NCI-H748 (cell line): Measurements from ENCODE around the gene STXBP5.
A peak's percentile ranks its signal among the peaks of the same experiment; 100 is the strongest.

Experiments
- DNase-seq: peaks from one replicate; lab custom pipeline; 2025; ENCODE audit not compliant: unreplicated experiment; lab: John Stamatoyannopoulos, UW

The STXBP5 gene

DNA sequence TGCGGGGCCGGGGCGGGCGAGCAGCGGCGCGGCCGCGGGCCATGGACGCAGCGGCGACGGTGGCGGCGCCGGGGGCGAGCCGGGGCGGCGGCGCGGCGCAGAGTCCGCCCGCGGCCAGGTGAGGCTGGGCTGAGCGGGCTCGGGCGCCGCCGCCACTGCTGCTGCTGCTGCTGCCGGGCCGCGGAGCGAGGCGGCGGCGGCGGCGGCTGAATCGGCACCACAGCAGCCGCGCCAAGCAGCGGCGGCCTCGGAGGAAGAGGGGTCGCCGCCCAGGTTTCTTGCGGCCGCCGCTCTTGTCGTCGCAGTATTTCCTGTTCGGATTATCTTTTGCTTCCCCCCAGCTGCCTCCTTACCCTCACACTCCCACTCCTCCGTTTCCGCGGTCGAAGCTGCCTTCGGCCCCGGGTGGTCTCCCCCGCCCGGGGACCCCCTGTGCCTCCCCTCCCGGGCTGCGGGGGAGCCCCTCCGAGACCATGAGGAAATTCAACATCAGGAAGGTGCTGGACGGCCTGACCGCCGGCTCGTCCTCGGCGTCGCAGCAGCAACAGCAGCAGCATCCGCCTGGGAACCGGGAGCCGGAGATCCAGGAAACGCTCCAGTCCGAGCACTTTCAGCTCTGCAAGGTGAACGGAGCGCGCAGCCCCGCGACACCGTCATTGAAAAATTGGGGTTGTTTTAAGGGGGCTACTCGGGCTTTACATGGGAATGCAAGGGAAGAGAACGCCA, at the start of gene STXBP5:
Gene STXBP5 (plus strand): TSS at position 358 of the 726 bp plus-strand sequence. CDS start 116 bp downstream, at position 474.
- DNase-seq = peak; percentile 75

DNA sequence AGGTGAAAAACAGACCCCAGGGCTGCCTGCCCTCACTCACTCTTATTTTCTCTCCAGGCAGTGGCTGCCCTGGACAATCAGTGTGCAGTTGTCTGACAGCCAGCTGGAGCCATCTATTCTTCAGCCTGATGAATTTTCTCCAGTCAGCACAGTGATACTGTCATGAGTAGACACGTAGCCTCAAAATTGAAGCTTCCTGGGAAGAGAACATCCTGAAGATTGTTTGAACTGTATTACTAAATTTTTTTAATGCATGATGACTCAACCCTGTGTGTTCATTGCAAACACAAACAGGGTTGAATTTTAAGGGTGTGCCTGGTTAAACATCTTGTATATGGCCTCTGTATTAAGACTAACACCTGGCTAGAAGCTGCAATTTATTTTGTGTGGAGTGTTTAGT, 49.8 kb upstream of the STXBP5 start:
- DNase-seq = peak; percentile 98

DNA sequence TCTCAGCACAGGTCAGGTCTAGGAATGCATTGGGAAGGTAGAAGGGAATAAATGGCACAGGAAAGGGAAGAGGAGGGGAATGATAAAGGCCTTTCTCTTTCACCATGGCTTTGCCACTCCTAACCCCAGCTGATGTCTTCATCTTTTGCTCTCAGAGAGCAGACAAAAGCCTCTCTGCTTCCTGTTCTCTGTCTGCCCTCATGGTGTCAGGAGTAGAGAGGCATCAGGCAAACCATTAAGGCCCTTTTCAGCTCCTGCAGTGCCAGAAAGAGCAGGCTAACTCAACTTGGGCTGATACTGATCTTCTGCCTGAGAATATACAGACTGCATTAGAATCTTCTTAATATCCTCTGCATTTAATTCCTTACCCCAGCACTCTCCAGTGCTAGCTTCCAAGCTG, 48.0 kb upstream of the STXBP5 start:
- DNase-seq = peak; percentile 59

DNA sequence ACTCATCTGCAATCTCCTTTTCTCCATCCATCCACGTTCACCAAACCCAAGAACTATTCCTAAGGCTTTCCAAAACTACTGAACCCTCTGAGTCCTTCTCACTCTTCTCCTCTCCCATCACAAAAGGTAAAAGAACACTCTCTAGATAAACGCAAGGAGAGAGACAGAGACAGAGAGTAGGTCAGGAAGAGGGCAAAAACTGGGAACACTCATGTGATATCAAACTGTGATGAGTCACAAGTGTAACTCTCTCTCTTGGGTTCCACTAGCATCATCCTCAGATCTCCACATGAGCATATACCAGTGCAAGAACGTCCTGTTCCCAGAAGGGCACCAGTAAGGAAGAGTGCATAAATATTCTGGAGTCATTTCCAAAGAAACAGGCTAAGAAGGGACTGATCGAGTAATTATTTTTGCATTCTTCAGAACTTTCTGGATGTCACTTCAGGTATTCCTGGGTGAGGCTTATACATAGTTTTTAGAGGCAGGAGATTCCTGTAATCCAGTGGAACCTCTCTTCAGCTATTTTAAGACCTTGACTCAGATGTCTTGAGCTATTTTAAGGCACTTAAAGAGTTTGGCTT, 47.3 kb upstream of the STXBP5 start:
- no peak for DNase-seq

DNA sequence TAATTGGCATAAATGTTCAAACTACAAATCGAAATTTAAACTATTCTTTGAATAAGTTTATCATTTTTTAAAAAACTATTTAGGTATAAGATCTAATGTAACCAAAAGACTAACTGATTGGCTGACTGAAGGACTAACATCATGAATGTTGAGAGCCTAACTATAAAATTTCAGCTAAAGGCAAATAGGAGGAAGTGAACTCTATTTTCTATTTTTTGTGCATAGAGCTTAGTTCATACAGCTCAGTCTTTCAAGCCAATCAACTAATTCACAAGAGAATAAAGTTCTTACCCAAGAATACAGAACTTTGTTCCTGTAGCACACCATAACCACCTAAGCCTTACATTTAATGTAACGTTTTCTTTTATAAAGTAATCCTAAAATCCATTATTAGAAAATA, 46.3 kb upstream of the STXBP5 start:
- DNase-seq = no peak

DNA sequence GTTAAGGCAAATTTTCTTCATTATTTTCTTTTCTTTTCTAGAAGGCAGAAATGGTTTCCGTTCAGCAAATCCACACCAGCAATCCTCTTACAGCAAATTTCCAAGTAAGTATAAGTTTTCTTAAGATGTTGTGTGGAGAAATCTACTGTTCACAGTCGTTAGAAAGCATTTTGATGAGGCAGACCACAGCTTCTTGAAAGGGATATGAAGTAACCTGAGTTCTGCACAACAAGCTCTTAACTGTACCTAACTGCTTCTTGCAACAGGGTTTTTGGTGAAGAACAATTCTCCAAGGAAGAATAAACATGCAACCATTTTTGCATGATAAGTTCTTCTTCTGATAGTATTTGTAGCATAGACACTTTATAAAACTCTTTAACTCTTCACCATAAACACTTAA, 45.3 kb upstream of the STXBP5 start:
- DNase-seq = no peak

DNA sequence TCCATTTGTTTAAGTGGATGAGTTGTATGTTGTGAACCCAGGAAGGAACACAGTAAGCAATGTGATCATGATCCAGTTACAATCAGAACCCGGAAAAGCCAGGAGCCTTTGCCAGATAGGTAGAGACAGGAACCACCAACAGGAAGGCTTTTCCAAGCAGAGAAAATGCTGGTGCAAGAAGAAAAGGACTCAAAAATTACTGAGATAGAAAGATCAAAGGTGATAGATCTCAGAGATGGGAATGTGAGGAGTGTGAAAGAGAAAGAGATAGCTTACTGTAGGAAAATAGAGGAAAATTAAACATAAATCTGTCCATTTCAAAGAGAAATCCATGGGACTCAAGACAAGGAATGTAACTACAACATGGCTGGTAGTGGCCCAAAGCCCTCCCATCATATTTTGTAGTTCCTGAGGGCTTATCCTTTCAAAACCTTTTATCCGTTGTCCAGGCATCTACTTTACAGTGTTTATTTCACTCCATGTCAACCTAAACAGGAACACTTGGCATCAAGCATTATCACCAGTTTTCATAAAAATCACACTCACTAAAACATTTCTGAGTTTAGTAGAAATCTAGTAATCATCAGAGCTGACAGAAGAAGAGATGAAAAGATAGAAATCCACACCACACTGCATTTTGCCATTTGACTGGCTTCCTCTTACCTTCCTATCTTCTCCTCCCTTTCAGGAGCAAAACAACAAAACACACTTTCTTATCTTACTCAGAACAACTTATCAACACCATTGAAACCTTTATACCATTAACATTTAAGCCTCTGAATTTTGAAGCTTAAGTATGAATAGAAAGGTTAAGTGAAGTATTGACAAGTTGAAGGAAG, 44.5 kb upstream of the STXBP5 start:
- DNase-seq = no peak

DNA sequence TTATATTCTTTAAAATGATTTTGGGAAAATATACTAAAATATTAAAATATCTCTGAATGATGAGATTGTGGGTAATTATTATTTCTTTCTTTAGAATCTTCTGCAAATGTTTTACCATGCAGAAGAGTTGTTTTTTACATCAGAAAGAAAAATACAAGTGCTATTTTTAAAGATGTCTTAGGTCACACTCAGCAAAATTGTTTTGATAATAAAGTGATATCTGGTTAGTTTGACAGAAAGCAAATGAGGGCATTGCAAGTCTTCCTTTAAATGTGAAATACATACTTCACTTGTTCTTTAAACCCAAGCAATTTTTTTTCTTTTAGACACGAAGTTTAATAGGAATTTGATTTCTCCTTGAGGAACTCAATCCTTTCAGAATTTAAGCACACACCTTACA, 43.6 kb upstream of the STXBP5 start:
- DNase-seq = no peak

DNA sequence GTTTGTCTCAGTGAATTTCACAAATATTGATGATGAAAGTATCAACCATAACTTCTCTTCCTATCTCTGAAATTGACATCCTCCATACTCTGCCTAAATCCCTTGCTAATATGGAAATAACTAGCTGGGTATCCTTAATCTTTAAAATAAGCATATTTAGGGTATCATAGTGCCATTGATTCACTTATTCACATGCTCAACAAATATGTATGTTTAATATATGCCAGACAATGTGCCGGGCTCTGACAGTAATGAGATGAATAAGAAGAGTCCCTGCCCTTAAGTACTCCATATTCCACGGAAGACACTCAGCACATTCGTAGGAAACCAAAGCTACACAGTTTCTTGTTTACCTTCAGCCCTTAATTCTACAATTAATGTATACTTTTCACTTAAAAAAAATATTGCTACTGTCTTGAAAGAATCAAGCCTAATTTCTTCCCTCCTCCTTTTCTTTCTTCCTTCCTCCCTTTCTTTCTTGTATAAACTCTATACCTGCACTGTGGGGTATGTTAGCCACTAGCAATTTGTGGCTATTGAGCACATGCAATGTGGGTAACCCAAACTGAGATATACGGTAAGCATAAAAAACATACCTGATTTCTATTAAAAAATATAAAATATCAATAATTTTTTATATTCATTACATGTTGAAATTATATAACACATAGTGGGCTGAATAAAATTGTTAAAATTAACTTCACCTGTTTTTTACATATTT, 42.8 kb upstream of the STXBP5 start:
- no peak for DNase-seq

DNA sequence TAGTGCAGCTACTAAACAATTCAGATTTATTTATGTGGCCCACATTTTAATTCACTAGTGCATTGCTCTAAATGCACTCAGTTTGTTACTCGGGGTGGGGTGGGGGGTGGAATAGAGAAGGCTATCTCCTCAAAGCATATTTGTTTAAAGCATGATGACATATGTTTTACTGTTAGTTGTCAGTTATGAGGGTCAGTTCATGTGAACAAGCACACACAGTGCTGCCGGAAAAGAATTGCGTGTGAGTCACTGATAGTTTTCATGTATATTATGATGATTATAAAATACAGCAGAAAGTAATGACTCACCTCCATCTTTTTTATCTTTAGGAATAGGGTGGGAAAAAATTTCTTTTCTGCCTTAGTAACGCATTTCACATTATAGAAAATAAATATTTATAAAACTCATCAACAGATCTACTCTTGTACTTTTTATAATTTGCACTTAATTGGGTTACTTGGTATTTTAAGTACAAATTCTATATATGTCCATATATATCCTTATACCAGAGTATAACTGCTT, 42.2 kb upstream of the STXBP5 start:
- DNase-seq = peak; percentile 58

DNA sequence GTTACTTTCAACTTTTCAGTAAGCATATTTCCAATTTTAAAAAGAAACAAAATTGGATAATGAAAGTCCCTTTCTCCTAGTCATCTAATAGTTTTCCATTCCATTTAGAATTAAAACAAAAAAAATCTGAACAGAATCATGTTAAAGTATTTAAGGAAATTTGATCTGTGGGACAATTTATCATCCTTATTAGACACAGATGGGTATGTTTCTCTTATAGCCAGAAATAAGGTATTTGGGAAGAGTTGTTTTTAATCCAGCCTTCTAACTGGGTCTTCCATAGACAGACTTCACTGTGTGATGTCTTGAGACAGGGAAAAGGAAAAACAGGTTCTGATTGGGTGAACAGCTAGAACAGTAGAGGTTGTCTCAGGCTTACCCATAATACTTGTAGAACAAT, 39.5 kb upstream of the STXBP5 start:
- no peak for DNase-seq

DNA sequence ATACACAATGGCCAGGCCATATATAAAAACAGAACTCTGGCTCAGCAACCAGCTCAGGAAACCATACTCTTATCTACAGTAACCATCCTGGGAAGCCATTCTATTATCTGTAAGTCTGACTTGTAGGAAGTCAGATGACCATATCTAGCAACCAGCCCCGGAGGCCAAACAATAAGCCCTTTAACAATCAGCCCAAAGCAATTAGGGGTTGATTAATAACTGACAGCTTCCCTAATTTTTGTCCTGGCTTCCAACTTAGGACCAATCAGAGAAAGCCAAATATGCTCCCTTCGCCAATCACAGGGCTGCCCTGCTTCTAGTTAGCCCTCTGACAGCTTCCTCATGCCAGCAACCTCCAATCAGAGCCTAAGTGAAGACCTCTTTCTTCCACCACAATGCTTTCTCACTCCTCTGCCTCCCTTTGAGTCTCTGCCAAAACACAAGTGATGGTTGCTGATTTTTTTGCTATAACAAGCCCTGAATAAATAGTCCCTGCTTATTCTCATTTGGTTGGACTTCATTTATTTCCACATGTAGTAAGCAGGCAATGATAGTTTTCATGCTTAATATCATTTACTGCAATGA, 37.8 kb upstream of the STXBP5 start:
- DNase-seq = peak; percentile 72

DNA sequence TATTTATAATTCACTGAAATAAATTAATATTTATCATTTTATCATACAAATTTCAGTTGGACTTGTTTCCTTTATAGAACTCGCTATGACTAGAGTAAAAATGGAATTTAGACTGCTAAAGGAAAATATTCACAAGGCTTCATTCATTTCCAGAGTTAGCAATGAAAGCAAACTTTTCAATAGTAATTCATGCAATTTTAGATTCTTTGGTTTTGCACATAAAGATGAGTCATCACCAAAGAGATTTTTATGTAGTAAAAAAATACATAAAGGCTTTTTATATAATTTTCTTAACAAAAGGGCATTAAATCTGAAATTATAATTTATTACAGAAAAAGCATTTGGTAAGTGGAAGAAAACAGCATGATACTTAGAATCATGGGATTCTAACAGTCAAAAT, 37.2 kb upstream of the STXBP5 start:
- DNase-seq = no peak

DNA sequence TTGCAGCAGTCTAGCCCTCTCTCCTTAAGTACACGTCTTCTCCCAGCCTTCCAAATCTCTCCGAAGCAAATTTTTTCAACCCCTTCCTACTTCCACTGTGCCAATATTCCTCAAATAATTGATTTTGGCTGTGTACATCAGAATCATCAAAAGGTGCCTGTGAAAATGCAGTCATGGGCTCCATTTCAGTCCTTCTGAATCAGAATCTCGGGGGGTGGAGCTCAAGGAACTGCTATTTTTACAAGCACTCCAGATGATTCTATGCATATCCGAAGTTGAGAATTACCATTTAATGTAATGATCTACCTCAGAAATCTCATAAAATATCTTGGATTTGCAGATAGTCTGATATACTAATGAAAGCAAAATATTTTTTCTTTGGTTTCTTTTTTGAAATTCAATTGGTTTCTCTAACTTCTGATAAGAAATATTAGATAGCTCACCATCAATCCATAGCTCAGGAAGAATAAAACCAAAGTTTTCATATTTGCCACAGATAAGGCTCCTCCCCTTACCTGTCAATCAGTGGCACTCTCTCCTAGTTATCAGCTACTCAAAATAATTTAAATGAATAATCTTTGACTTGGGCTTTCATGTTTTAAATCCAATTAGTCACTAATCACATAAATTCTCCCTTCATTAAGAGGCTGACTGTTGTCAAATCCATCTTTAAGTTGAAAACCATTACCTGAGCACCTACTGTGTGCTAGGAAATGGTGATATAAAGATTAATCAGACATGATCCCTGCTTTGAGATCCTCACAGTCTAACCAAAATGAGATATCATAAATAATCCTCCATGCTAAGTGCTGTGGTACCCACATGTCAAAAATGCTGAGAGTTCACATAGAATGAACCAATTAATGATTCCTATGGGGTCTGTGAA, 36.4 kb upstream of the STXBP5 start:
- DNase-seq = no peak

DNA sequence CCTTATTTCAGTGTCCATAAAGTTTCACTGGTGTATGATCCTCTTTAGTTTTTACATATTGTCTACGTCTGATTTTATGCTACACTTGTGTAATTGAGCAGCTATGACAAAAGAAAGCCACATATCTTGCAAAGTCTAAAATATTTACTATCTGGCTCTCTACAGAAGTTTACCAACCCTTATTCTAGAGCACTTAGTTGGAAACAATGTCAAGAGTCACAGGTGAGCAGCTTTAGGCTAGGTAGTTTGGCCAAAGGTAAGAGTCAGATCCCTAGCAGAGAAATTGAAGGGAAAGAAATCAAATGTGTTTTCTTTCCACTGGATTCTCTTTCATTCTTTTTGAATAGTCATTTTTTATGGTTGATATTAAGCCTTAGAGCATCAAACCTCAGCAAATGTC, 34.7 kb upstream of the STXBP5 start:
- DNase-seq = no peak

DNA sequence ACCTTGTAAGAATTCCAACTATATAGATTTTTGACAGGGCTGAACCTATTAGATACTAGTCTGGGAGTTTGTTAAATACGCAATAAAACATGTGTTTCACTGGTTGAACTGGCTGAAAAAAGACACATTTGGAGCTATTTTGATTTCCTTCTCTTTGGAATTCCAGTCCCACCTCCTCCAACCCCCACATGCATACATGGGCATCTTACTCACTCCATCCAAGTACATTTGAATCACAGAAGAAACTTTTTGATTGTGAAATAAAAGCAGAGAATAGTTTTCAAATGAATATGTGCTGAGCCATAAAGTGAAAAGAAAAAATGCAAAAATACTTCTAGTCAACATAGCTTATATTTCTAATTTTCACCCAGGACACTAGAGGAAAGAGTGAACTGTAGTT, 33.9 kb upstream of the STXBP5 start:
- DNase-seq = no peak

DNA sequence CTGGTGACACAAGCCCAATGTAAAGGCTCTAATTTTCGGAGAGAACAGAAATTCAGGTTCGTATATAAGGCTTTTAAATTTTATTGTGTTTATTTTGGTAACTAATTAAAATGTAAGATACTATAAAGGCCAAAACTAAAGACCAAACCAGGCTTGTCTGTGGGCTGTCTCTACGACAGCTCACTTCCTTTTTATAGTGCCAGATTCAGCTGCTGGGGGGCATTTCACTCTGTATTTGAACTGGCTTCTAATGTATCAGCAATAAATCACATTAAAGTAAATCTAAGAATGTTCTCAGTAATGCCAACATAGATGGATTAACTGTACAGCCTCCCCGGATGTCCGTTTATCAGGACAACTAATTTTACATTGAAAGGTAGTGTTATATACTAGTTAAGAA, 31.1 kb upstream of the STXBP5 start:
- DNase-seq = no peak

DNA sequence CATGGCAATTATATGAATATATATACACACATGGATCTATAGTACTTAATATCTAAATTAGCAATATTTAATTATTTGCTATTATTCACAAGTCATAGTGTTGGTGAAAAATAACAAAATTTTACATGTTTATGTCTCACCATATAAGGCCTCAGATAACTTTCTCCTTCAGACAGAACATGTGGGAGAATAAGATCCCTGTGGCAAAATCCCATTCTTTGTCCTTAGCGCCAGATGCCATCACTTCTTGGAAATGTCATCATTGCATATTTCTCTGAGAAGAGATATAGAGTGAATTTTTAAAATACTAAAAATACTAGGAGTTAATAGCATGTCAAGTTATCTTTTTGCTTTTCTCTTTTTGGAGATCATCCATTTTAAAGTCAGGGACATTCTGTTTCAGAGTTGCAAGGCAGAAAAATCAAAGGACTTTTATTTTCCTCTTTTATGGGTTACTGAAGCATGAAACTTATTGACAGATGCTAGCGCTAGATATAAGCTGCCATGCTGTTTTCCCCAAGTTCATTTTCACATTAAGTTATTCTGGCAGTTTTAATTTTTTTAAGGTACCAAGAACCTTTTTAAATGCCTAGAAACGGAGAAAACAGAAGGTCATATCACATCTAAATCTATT, 30.4 kb upstream of the STXBP5 start:
- DNase-seq = no peak

DNA sequence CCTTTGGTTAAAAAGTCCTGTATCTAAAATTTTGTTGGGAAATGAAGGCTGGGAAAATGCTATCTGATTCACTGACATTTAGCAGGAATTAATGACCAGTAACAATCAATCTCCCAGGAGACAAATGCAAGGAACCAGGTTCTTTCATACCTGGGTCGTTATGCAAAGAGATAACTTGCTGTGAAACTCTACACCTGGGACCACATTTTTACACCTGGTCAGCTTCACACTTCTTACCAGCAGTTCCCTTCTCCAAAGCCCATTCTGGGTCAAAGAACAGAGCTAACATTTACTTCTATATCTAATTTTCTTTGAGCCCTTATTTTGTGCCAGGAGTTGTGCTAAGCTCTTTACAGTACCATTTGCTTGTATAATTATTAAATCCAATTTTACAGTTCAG, 27.4 kb upstream of the STXBP5 start:
- peak; percentile 30 for DNase-seq
